HG02973 (cell line): ENCODE measurements around the gene DNLZ.
"Not testable (repeated sequence)": the region's sequence is repeated elsewhere in the genome, so short reads cannot be mapped to it uniquely, and the experiment has no call there.

Experiments
- ATAC-seq: cut with Tn5 transposase; IDR thresholded peaks from one replicate; pipeline ENCODE4 v1.9.1; 2021; ENCODE audit warnings: moderate library complexity; ENCODE audit not compliant: unreplicated experiment

Gene DNLZ

DNA sequence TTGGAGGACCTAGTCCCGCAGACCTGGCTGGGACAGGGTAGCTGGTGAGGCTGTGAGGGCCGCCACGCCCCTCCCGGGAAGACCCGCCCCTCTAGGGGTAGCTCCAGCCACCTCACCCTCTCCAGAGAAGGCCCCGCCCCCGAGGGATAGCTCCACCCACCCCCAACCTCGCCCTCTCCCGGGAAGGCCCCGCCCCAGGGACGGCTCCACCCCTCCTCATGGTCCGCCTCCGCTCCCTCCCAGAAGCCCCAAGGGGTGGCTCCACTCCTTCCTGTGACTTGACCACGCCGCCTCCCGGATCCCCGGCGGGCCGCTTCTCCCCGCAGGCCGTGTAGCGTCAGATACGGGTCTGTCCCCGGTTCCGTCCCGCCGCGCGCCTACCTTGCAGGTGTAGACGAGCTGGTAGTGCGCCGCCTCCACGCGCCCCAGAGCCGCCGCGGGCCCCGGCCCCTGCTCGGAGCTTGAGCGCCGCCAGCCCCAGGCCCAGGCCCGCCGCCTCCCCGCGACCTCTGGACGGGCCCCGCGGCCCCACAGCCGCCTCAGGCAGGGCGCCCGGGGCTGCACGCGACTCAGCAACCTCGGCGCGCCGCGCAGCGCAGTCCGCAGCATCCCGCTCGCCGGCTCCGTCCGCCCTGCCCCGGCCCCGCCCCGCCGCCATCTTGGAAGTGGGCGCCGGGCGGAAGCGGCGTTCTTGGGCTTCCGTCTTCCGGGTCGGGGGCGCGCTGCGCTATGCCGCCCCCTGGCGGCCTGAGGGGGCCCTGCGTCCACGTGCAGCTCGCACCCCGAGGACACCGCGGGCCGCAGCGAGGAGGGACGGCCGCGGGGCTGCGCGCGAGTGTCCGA lies at the start of gene DNLZ:
Gene DNLZ, minus strand, starts transcription at position 639 of the 843 bp plus-strand sequence. Its CDS starts 30 bp downstream, at position 609.
- ATAC-seq: peak; percentile 59

DNA sequence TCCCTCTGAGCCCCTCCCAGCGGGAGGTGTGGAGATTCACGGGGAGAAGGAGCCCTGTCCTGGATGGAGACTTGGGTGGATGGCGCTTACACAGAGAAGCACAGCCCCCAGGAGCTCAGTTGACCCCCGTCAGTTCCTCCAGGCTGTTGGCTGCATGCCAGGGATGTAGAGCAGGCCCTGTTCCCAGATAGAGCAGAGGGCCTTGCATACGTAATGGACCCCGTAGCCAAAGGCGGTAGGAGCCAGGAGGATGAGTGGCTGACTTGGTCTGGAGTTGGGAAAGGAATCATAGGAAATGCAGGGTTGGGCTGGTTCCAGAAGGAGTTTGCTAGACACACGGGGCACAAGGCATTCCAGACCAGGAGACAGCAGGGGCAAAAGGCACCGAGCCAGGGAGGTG lies 49.4 kb upstream of the DNLZ start:
- ATAC-seq: no peak

- no peak for ATAC-seq
These were observed 47.8 kb upstream of the DNLZ start for GRCh38 chr9:136411378-136411777.

- peak; percentile 62 for ATAC-seq
These were observed 47.1 kb upstream of the DNLZ start, which contains the start of the genes ENTR1 and PMPCA for GRCh38 chr9:136410500-136411287. Gene ENTR1, minus strand, starts transcription at chr9:136410614. Its CDS starts 217 bp downstream, at chr9:136410397. Gene PMPCA, plus strand, starts transcription at chr9:136410658. Its CDS starts 11 bp downstream, at chr9:136410669.

- peak; percentile 20 for ATAC-seq
These were observed 46.3 kb upstream of the DNLZ start for GRCh38 chr9:136409557-136410455.

DNA sequence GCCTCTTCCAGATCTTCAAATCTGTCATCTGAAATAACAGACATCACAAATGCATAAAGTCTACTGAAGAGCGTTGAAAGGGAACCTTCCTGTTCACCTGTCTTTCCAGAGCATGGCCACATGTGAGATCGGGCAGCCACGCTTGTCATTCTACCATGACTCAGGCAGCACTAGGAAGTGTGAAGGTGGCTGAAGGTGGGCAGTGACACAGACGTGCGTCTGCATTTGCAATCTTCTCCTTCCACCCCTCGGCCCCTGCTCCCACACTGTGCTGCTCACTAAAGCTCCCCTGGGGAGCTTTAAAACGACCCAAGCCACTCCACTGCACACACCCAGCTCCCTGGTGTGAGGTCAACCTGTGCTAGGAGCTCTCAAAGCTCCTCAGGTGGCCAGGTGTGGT lies 44.4 kb upstream of the DNLZ start:
- ATAC-seq: no peak

DNA sequence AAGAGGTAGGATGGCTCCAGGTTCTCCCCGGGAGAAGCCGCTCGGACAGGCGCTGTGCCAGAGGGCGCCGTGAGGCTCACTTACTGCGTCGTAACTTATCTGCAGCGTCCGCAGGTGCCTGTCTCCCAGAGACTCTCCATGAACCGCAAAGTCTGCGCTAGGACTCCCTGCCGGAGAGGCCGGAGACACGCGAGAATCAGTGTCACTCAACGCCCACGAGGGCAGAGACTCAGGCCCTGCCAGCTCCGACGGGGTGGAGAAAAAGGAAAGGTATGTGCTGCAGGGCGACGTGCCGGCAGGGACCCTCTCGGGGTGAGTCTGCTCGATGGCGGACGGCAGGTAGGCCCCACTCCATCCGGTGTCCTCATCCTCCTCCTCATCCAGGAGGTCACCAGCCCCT lies 43.5 kb upstream of the DNLZ start:
- ATAC-seq: not testable (repeated sequence)

DNA sequence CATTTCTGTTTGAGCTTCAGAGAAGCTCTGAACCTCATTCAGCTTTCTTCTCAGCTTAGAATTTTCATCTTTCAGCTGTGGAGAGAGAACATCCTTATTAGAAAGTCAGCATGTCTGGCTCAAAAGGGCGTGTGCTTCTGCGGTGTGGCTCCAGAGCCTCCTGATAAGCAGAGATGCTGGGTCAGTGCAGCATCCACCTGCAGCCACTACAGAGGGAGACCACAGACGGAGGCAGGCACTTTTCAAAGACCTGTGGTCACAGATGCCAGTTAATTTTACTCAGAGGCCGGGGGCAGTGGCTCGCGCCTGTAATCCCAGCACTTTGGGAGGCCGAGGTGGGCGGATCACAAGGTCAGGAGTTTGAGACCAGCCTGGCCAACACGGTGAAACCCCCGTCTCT lies 42.4 kb upstream of the DNLZ start:
- ATAC-seq: not testable (repeated sequence)

GRCh38 chr9:136405481-136405880 lies 41.9 kb upstream of the DNLZ start:
- no peak for ATAC-seq

GRCh38 chr9:136404801-136405136 lies 41.2 kb upstream of the DNLZ start:
- ATAC-seq: no peak

DNA sequence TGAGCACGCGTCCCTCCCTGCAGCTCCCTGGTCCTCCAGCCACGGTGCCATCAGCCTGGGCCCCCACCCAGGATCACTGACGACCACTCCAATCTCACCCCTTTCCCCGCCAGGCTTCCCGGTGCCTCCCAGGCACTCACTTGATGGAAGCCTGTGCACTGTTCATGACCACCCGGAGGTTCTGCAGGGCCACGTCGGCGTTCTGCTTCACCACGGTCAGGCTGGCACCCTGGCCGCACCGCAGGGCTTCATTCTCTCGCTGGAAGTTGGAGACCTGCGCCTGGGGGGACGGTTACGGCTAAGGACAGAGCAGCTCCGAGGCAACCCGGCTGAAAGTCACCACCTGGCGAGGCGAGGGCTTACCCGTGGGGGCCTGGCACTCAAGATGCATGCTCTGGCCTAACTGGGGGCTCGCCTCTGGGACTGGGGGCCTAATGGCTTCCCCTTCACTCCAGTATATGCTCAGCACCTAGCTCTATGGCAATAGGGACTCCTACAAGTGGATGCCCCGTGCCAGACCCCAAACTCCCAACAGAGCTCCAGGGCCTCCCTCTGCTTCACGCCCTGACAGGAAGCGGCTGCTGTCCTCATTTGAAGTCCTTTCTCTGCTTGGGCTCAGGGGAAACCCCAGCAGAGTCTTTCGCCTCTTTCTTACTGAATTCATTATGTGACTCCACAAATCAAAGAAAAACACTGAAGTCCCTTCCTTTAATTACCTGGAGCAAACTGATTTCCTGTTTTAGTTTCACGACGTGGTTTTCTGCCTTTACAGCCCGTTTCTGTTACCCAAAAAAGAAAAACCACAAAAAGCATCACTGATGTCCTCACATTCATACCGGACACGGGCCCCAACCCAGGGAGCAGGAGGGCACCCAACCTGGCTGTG lies 40.6 kb upstream of the DNLZ start:
- ATAC-seq: no peak

- ATAC-seq: peak; percentile 25
These were observed 40.0 kb upstream of the DNLZ start for GRCh38 chr9:136403538-136403914.

- ATAC-seq: no peak
These were observed 38.5 kb upstream of the DNLZ start for GRCh38 chr9:136402067-136402466.

- no peak for ATAC-seq
These were observed 37.8 kb upstream of the DNLZ start for GRCh38 chr9:136401173-136401922.

- peak; percentile 51 for ATAC-seq
These were observed 36.7 kb upstream of the DNLZ start, which contains the start of gene SNAPC4 for GRCh38 chr9:136400038-136400834. Gene SNAPC4, minus strand, starts transcription at chr9:136400170. Its CDS starts 1,742 bp downstream, at chr9:136398428.

GRCh38 chr9:136399176-136400037 lies 35.9 kb upstream of the DNLZ start:
- peak; percentile 26 for ATAC-seq

- no peak for ATAC-seq
These were observed 34.7 kb upstream of the DNLZ start for GRCh38 chr9:136398286-136398685.
